Activated CD4-positive, alpha-beta T cell treated with anti-CD3 and anti-CD28 coated beads, Interleukin-2, Interleukin-6, amounts not matched to agents 100 ng/mL and 50 ng/mL, durations not matched to agents 16 hours and 8 hours (primary cell): ENCODE measurements around the gene MARF1.
"Not testable (repeated sequence)": the region's sequence is repeated elsewhere in the genome, so short reads cannot be mapped to it uniquely, and the experiment has no call there.

Source experiments
- DNase-seq: peaks from one replicate; pipeline ENCODE4 v3.0.0-alpha.2; 2020

The MARF1 gene

GRCh38 chr16:15643048-15643945, at the start of gene MARF1:
Gene MARF1 (minus strand): TSS chr16:15643154. CDS start chr16:15639233, 3,921 bp downstream.
- peak; percentile 99 for DNase-seq

GRCh38 chr16:15692508-15692907, 49.6 kb upstream of the MARF1 start:
- DNase-seq, result not testable (repeated sequence)

- DNase-seq, result no peak
These were observed 48.1 kb upstream of the MARF1 start for GRCh38 chr16:15691046-15691445.

GRCh38 chr16:15690296-15690695, 47.3 kb upstream of the MARF1 start:
- no peak for DNase-seq

GRCh38 chr16:15689290-15689689, 46.3 kb upstream of the MARF1 start:
- no peak for DNase-seq

GRCh38 chr16:15686287-15686686, 43.3 kb upstream of the MARF1 start:
- DNase-seq, result no peak

GRCh38 chr16:15682105-15682570, 39.2 kb upstream of the MARF1 start:
- peak; percentile 60 for DNase-seq

- no peak for DNase-seq
These were observed 34.5 kb upstream of the MARF1 start for GRCh38 chr16:15677447-15677846.

GRCh38 chr16:15676506-15676905, 33.6 kb upstream of the MARF1 start:
- DNase-seq, result no peak

GRCh38 chr16:15674571-15674970, 31.6 kb upstream of the MARF1 start:
- no peak for DNase-seq

- peak; percentile 81 for DNase-seq
These were observed 29.7 kb upstream of the MARF1 start for GRCh38 chr16:15672514-15673167.

- not testable (repeated sequence) for DNase-seq
These were observed 29.2 kb upstream of the MARF1 start for GRCh38 chr16:15672127-15672513.

- DNase-seq, result no peak
These were observed 28.7 kb upstream of the MARF1 start for GRCh38 chr16:15671530-15672117.

GRCh38 chr16:15667091-15667742, 24.3 kb upstream of the MARF1 start:
- no peak for DNase-seq

GRCh38 chr16:15665107-15665506, 22.2 kb upstream of the MARF1 start:
- DNase-seq, result no peak

GRCh38 chr16:15660203-15660601, 17.2 kb upstream of the MARF1 start:
- no peak for DNase-seq

GRCh38 chr16:15658556-15658955, 15.6 kb upstream of the MARF1 start:
- DNase-seq, result no peak

- no peak for DNase-seq
These were observed 15.2 kb upstream of the MARF1 start for GRCh38 chr16:15658149-15658548.

GRCh38 chr16:15655561-15655960, 12.6 kb upstream of the MARF1 start:
- not testable (repeated sequence) for DNase-seq

- no peak for DNase-seq
These were observed 11.6 kb upstream of the MARF1 start for GRCh38 chr16:15654591-15654990.

- no peak for DNase-seq
These were observed 10.3 kb upstream of the MARF1 start for GRCh38 chr16:15653227-15653626.

GRCh38 chr16:15652293-15653001, 9.5 kb upstream of the MARF1 start:
- no peak for DNase-seq
